H1 (cell line): ENCODE measurements around the gene ZNF302. TPM values are rescaled to one million over a fixed set of nuclear protein-coding genes. Genes with fewer than 3 reads are reported as not detected.

Experiments used
- HDAC2 ChIP-seq, 2 experiments: fragments of 300-600 bp in 1 of 2; sonication (generic) in 1 of 2; IDR thresholded peaks; 2 replicates each; pipeline ENCODE4 v1.6.1; 2011 to 2012; ENCODE audit warnings: low read depth in 2 of 2, low read length in 2 of 2, mild to moderate bottlenecking in 2 of 2, moderate library complexity in 2 of 2, borderline replicate concordance in 1 of 2, inconsistent platforms in 1 of 2
- POU5F1 ChIP-seq: IDR thresholded peaks from 2 replicates; pipeline ENCODE4 v1.6.1; 2011; ENCODE audit warnings: low read depth, mild to moderate bottlenecking, low read length, moderate library complexity
- RNF2 ChIP-seq: fragments of 200-900, 300-1000 bp; sonication (generic); IDR thresholded peaks from 2 replicates; pipeline ENCODE4 v1.7.1; 2016; ENCODE audit warnings: borderline replicate concordance, low read depth, mild to moderate bottlenecking, antibody characterized with exemption, low read length; ENCODE audit not compliant: poor library complexity, severe bottlenecking; ENCODE audit errors: missing control alignments
- polyA plus RNA-seq, 7 experiments: library from polyadenylated mRNA; depleted of rRNA in 3 of 7; stranded (reverse) in 5 of 7; unstranded in 2 of 7; fragments of >200 nt in 5 of 7; fragments of 200-250 nt in 2 of 7; gene quantifications; 1 replicate in 5 of 7; 2 replicates in 1 of 7; 4 replicates in 1 of 7; pipeline versions ENCODE4 v1.2.1 to v1.2.3, GENCODE V29; 2011 to 2013; ENCODE audit warnings: missing spikeins in 2 of 7, mixed read lengths in 2 of 7
- total RNA-seq: library from RNA; stranded (reverse); fragmentation: NEBNext Ultra II Directional; extraction: Animal tissue kit (Norgen Biotek cat#: 25700); gene quantifications from 2 replicates; pipeline ENCODE4 v1.2.1, GENCODE V29; 2021
- TF ChIP-seq, protein P1 (sequence below): fragments of 300-600 bp; sonication (generic); IDR thresholded peaks from 2 replicates; pipeline ENCODE4 v1.7.1; 2012; ENCODE audit warnings: low read length, moderate library complexity, mild to moderate bottlenecking, inconsistent platforms; ENCODE audit not compliant: insufficient replicate concordance
- TF ChIP-seq, protein P2 (sequence below): IDR thresholded peaks from 2 replicates; pipeline ENCODE4 v1.6.1; 2012; ENCODE audit warnings: inconsistent platforms
- TF ChIP-seq, protein P3 (sequence below): IDR thresholded peaks from 2 replicates; pipeline ENCODE4 v1.6.1; 2012; ENCODE audit warnings: inconsistent platforms
- TF ChIP-seq, protein P4 (sequence below), 3 experiments: IDR thresholded peaks; 1 replicate in 2 of 3; 2 replicates in 1 of 3; pipeline versions ENCODE4 v1.5.1 to v1.6.1; 2011; ENCODE audit warnings: low read length in 3 of 3, mild to moderate bottlenecking in 3 of 3, inconsistent platforms in 2 of 3, low read depth in 1 of 3, moderate library complexity in 1 of 3; ENCODE audit not compliant: insufficient read depth in 1 of 3; ENCODE audit errors: control extremely low read depth in 1 of 3

ZNF302 gene
- total and polyA plus RNA-seq, 2 of the 8 experiments (the other 6 are each of a cell fraction or from before 2014, with no cell fraction given) = 9.1 to 20.4 TPM

DNA sequence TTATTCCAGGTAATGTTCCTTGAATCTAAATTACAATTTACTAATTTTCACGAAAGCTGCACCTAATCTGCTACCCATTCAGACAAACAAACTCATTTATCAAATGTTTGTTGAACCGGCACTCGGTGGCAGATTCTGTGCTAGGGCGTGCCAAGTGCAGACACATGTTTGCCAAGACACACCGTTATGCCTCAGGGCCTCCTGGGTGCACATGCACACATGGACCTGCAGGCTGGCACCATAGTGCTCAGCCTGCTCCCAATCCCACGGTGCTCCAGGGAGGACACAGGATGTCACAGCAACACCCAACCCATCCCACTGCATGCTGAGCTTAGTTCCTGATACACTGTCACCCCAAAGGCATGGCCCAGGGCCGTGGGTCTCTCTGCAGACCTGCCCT is 8.2 kb upstream of the ZNF302 start (continued):
- TF ChIP-seq, protein P1, sequence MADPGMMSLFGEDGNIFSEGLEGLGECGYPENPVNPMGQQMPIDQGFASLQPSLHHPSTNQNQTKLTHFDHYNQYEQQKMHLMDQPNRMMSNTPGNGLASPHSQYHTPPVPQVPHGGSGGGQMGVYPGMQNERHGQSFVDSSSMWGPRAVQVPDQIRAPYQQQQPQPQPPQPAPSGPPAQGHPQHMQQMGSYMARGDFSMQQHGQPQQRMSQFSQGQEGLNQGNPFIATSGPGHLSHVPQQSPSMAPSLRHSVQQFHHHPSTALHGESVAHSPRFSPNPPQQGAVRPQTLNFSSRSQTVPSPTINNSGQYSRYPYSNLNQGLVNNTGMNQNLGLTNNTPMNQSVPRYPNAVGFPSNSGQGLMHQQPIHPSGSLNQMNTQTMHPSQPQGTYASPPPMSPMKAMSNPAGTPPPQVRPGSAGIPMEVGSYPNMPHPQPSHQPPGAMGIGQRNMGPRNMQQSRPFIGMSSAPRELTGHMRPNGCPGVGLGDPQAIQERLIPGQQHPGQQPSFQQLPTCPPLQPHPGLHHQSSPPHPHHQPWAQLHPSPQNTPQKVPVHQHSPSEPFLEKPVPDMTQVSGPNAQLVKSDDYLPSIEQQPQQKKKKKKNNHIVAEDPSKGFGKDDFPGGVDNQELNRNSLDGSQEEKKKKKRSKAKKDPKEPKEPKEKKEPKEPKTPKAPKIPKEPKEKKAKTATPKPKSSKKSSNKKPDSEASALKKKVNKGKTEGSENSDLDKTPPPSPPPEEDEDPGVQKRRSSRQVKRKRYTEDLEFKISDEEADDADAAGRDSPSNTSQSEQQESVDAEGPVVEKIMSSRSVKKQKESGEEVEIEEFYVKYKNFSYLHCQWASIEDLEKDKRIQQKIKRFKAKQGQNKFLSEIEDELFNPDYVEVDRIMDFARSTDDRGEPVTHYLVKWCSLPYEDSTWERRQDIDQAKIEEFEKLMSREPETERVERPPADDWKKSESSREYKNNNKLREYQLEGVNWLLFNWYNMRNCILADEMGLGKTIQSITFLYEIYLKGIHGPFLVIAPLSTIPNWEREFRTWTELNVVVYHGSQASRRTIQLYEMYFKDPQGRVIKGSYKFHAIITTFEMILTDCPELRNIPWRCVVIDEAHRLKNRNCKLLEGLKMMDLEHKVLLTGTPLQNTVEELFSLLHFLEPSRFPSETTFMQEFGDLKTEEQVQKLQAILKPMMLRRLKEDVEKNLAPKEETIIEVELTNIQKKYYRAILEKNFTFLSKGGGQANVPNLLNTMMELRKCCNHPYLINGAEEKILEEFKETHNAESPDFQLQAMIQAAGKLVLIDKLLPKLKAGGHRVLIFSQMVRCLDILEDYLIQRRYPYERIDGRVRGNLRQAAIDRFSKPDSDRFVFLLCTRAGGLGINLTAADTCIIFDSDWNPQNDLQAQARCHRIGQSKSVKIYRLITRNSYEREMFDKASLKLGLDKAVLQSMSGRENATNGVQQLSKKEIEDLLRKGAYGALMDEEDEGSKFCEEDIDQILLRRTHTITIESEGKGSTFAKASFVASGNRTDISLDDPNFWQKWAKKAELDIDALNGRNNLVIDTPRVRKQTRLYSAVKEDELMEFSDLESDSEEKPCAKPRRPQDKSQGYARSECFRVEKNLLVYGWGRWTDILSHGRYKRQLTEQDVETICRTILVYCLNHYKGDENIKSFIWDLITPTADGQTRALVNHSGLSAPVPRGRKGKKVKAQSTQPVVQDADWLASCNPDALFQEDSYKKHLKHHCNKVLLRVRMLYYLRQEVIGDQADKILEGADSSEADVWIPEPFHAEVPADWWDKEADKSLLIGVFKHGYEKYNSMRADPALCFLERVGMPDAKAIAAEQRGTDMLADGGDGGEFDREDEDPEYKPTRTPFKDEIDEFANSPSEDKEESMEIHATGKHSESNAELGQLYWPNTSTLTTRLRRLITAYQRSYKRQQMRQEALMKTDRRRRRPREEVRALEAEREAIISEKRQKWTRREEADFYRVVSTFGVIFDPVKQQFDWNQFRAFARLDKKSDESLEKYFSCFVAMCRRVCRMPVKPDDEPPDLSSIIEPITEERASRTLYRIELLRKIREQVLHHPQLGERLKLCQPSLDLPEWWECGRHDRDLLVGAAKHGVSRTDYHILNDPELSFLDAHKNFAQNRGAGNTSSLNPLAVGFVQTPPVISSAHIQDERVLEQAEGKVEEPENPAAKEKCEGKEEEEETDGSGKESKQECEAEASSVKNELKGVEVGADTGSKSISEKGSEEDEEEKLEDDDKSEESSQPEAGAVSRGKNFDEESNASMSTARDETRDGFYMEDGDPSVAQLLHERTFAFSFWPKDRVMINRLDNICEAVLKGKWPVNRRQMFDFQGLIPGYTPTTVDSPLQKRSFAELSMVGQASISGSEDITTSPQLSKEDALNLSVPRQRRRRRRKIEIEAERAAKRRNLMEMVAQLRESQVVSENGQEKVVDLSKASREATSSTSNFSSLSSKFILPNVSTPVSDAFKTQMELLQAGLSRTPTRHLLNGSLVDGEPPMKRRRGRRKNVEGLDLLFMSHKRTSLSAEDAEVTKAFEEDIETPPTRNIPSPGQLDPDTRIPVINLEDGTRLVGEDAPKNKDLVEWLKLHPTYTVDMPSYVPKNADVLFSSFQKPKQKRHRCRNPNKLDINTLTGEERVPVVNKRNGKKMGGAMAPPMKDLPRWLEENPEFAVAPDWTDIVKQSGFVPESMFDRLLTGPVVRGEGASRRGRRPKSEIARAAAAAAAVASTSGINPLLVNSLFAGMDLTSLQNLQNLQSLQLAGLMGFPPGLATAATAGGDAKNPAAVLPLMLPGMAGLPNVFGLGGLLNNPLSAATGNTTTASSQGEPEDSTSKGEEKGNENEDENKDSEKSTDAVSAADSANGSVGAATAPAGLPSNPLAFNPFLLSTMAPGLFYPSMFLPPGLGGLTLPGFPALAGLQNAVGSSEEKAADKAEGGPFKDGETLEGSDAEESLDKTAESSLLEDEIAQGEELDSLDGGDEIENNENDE = no peak
- TF ChIP-seq, protein P2, sequence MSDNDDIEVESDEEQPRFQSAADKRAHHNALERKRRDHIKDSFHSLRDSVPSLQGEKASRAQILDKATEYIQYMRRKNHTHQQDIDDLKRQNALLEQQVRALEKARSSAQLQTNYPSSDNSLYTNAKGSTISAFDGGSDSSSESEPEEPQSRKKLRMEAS = no peak
- TF ChIP-seq POU5F1 (no peak), HDAC2 (IDR thresholded peaks at IDR 0.05; ENCODE audit: borderline replicate concordance in 1 of 2, low read depth in 2 of 2, low read length in 2 of 2) (no peak), RNF2 (no peak)
- TF ChIP-seq, protein P3, sequence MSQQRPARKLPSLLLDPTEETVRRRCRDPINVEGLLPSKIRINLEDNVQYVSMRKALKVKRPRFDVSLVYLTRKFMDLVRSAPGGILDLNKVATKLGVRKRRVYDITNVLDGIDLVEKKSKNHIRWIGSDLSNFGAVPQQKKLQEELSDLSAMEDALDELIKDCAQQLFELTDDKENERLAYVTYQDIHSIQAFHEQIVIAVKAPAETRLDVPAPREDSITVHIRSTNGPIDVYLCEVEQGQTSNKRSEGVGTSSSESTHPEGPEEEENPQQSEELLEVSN = no peak
- TF ChIP-seq, protein P4, sequence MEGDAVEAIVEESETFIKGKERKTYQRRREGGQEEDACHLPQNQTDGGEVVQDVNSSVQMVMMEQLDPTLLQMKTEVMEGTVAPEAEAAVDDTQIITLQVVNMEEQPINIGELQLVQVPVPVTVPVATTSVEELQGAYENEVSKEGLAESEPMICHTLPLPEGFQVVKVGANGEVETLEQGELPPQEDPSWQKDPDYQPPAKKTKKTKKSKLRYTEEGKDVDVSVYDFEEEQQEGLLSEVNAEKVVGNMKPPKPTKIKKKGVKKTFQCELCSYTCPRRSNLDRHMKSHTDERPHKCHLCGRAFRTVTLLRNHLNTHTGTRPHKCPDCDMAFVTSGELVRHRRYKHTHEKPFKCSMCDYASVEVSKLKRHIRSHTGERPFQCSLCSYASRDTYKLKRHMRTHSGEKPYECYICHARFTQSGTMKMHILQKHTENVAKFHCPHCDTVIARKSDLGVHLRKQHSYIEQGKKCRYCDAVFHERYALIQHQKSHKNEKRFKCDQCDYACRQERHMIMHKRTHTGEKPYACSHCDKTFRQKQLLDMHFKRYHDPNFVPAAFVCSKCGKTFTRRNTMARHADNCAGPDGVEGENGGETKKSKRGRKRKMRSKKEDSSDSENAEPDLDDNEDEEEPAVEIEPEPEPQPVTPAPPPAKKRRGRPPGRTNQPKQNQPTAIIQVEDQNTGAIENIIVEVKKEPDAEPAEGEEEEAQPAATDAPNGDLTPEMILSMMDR (IDR thresholded peaks at IDR 0.05; ENCODE audit: control extremely low read depth in 1 of 3, insufficient read depth in 1 of 3, low read depth in 1 of 3, low read length in 3 of 3) = no peak
